Naive thymus-derived CD4-positive, alpha-beta T cell (primary cell): Measurements from ENCODE around the gene DNAH6. TPM values are rescaled to one million over a fixed set of nuclear protein-coding genes. Genes with fewer than 3 reads are reported as not detected.
"Not testable (repeated sequence)": the region's sequence is repeated elsewhere in the genome, so short reads cannot be mapped to it uniquely, and the experiment has no call there.

ENCODE experiments used
- ATAC-seq: fragments of 150-1000 bp; cut with Tn5 transposase; 2 replicates; pipeline ENCODE4 v1.10.0; 2021; ENCODE audit warnings: mild to moderate bottlenecking, moderate library complexity
- CTCF ChIA-PET: fragments of 350-600 bp; sonication (Branson Sonifier 250); formaldehyde crosslinking; loops from one replicate; lab custom pipeline; 2021; ENCODE audit warnings: antibody characterized with exemption; lab: Charles Lee
- POLR2A ChIA-PET: fragments of 350-600 bp; sonication (Branson Sonifier 250); formaldehyde crosslinking; loops from one replicate; lab custom pipeline; 2021; ENCODE audit warnings: antibody characterized with exemption, inconsistent platforms; lab: Charles Lee
- DNase-seq, 9 donors: peaks; one replicate each; pipeline versions ENCODE4 v3.0.0 to v3.0.0-alpha.2; 2020 to 2022; ENCODE audit warnings: mixed read lengths in 1 of 9
- H3K27ac ChIP-seq: one replicate; pipeline ENCODE4 v1.7.0; 2013; ENCODE audit warnings: mild to moderate bottlenecking, low read depth, low read length, moderate library complexity
- H3K27me3 ChIP-seq, 2 donors: one replicate each; pipeline ENCODE4 v1.7.0; 2013; ENCODE audit warnings: low read length in 2 of 2, mild to moderate bottlenecking in 2 of 2, moderate library complexity in 2 of 2; ENCODE audit not compliant: control insufficient read depth in 2 of 2, insufficient read depth in 2 of 2
- H3K36me3 ChIP-seq, 3 experiments: 1 replicate in 2 of 3; 2 replicates in 1 of 3; pipeline ENCODE4 v1.7.0; 2013; ENCODE audit warnings: low read length in 3 of 3, mild to moderate bottlenecking in 3 of 3, moderate library complexity in 1 of 3; ENCODE audit not compliant: insufficient read depth in 3 of 3, control insufficient read depth in 2 of 3
- H3K4me1 ChIP-seq, 2 donors: one replicate each; pipeline ENCODE4 v1.7.0; 2013; ENCODE audit warnings: low read length in 2 of 2, mild to moderate bottlenecking in 2 of 2, moderate library complexity in 1 of 2; ENCODE audit not compliant: control insufficient read depth in 2 of 2, insufficient read depth in 2 of 2
- H3K4me3 ChIP-seq: 2 replicates; pipeline ENCODE4 v1.7.0; 2013; ENCODE audit warnings: mild to moderate bottlenecking, low read length
- H3K9me3 ChIP-seq, 3 experiments: 1 replicate in 2 of 3; 2 replicates in 1 of 3; pipeline ENCODE4 v1.7.0; 2013; ENCODE audit warnings: low read length in 3 of 3; ENCODE audit not compliant: control insufficient read depth in 2 of 3
- H3K27ac Mint-ChIP-seq, 9 donors: one replicate each; pipeline ENCODE4 v1.8.0; 2020 to 2022; ENCODE audit warnings: mixed read lengths in 9 of 9, mild to moderate bottlenecking in 8 of 9, moderate library complexity in 5 of 9, inconsistent platforms in 2 of 9
- H3K27me3 Mint-ChIP-seq, 5 donors: one replicate each; pipeline ENCODE4 v1.8.0; 2021 to 2022; ENCODE audit warnings: mixed read lengths in 5 of 5, mild to moderate bottlenecking in 1 of 5
- H3K36me3 Mint-ChIP-seq, 5 donors: one replicate each; pipeline ENCODE4 v1.8.0; 2020 to 2022; ENCODE audit warnings: mixed read lengths in 5 of 5, mild to moderate bottlenecking in 3 of 5, inconsistent platforms in 1 of 5
- H3K4me1 Mint-ChIP-seq, 7 donors: one replicate each; pipeline ENCODE4 v1.8.0; 2020 to 2022; ENCODE audit warnings: mixed read lengths in 7 of 7, mild to moderate bottlenecking in 3 of 7, inconsistent platforms in 1 of 7
- H3K4me3 Mint-ChIP-seq, 10 donors: one replicate each; pipeline ENCODE4 v1.8.0; 2020 to 2022; ENCODE audit warnings: mild to moderate bottlenecking in 10 of 10, mixed read lengths in 10 of 10, moderate library complexity in 6 of 10, inconsistent platforms in 2 of 10
- H3K9me3 Mint-ChIP-seq, 11 donors: one replicate each; pipeline ENCODE4 v1.8.0; 2020 to 2022; ENCODE audit warnings: mixed read lengths in 11 of 11, mild to moderate bottlenecking in 4 of 11, inconsistent platforms in 1 of 11, moderate library complexity in 1 of 11
- intact Hi-C, 2 donors: fragments of 100-400 bp; cut with micrococcal nuclease; formaldehyde crosslinking; loops; one replicate each; pipeline ENCODE4 v1.15.1; 2023
- polyA plus RNA-seq, 2 donors: library from polyadenylated mRNA; unstranded; fragments of 300-500 nt; fragmentation: Illumina TruSeq; gene quantifications; one replicate each; pipeline ENCODE4 v1.2.3, GENCODE V29; 2021
- total RNA-seq, 6 experiments: library from RNA in 5 of 6; stranded (reverse) in 5 of 6; gene quantifications; 1 replicate in 5 of 6; 2 replicates in 1 of 6; pipeline ENCODE4 v1.2.3 and lab custom pipeline; 2021 to 2026

The DNAH6 gene
- total and polyA plus RNA-seq, 7 experiments from 2014 or later, result 0.73 to 2.3 (median 1.3) TPM

GRCh38 chr2:84757648-84758047, 241.3 kb downstream of the DNAH6 start:
- Mint-ChIP-seq H3K4me1 (peaks cover 2 to 55% (median 34%) of the 10 kb centered on the region in 7 donors), H3K9me3 (peaks cover 0 to 11% (median 0%) of the 10 kb centered on the region in 11 donors), H3K27ac (peak overlapping the region in 2 of 9 donors; percentile 5 to 23), H3K4me3 (peak overlapping the region in 4 of 10 donors; percentile 3 to 53 (median 28)), H3K27me3 (peaks cover 0 to 2% (median 0%) of the 10 kb centered on the region in 5 donors), H3K36me3 (peaks cover 0 to 15% (median 13%) of the 10 kb centered on the region in 5 donors)
- Histone ChIP-seq H3K4me3 (no peak overlapping the region), H3K4me1 (peaks cover 0 to 18% of the 10 kb centered on the region in 2 donors), H3K27me3 (no peaks in the 10 kb centered on the region), H3K27ac (no peak overlapping the region), H3K36me3 (no peaks in the 10 kb centered on the region), H3K9me3 (no peaks in the 10 kb centered on the region)
- CTCF ChIA-PET, result no interaction called here
- no peak for ATAC-seq
- no peak for DNase-seq
- POLR2A ChIA-PET, result interaction anchor here (0.6 kb wide), 2 partner anchors 57 to 67 kb away, joined by 3 read pairs; no protein-coding TSS in a partner anchor
- intact Hi-C loops, result loop anchor here in 1 of 2 donors (2.0 kb wide), 1 partner anchor 15 kb away; no protein-coding TSS in a partner anchor

DNA sequence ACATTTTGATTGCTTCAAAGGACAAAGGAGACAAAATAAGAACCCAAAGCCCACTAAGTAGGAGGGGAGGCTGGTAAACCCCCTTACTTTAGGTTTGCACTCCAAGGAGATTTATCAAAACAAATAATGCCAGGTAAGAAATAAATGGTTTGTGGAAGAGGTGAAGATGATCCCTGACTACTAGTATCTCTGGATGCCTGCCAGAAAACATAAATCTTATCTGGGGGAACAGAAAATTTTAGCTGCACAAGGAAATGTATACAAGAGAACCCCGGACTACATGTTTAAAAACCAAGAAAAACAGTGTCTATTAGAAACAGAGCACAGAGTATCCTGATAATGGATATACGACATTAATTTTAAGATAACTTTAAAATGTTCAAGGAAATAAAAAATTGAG, 250.5 kb downstream of the DNAH6 start:
- CTCF ChIA-PET, result interaction anchor here (0.5 kb wide), 1 partner anchor 515 kb away, joined by 3 read pairs; no protein-coding TSS in a partner anchor
- ATAC-seq (no peak), DNase-seq (no peak)
- POLR2A ChIA-PET, result interaction anchor here (0.6 kb wide), 1 partner anchor 59 kb away, joined by 3 read pairs; no protein-coding TSS in a partner anchor
- peaks cover 0 to 26% (median 11%) of the 10 kb centered on the region in 7 donors for H3K4me1 Mint-ChIP-seq
- intact Hi-C loops, result loop anchor here in 1 of 2 donors (2.0 kb wide), 1 partner anchor 16 kb away; no protein-coding TSS in a partner anchor
- peaks cover 0 to 7% (median 0%) of the 10 kb centered on the region in 5 donors for H3K27me3 Mint-ChIP-seq
- no peak overlapping the region for H3K4me3 Mint-ChIP-seq
- Histone ChIP-seq H3K27me3 (no peaks in the 10 kb centered on the region), H3K27ac (no peak overlapping the region), H3K36me3 (no peaks in the 10 kb centered on the region), H3K4me3 (no peak overlapping the region), H3K4me1 (no peaks in the 10 kb centered on the region), H3K9me3 (peaks cover 0 to 13% (median 0%) of the 10 kb centered on the region in 3 experiments)
- H3K36me3 Mint-ChIP-seq, result peaks cover 6 to 32% (median 25%) of the 10 kb centered on the region in 5 donors
- H3K9me3 Mint-ChIP-seq, result peaks cover 0 to 32% (median 14%) of the 10 kb centered on the region in 11 donors
- no peak overlapping the region for H3K27ac Mint-ChIP-seq

GRCh38 chr2:84768840-84769239, 252.5 kb downstream of the DNAH6 start:
- H3K27ac ChIP-seq, result no peak overlapping the region
- no peaks in the 10 kb centered on the region for H3K27me3 ChIP-seq
- intact Hi-C loops, result no loop called here
- Mint-ChIP-seq H3K4me3 (no peak overlapping the region), H3K4me1 (peaks cover 0 to 15% (median 11%) of the 10 kb centered on the region in 7 donors), H3K27me3 (peaks cover 0 to 9% (median 0%) of the 10 kb centered on the region in 5 donors), H3K9me3 (peaks cover 2 to 52% (median 25%) of the 10 kb centered on the region in 11 donors), H3K27ac (peak overlapping the region in 1 of 9 donors; percentile 5), H3K36me3 (peaks cover 6 to 41% (median 36%) of the 10 kb centered on the region in 5 donors)
- H3K4me3 ChIP-seq, result no peak overlapping the region
- ChIA-PET POLR2A (interaction anchor here (0.9 to 1.4 kb wide), 5 partner anchors 12 to 116 kb away, joined by 3 to 6 read pairs (median 4); no protein-coding TSS in a partner anchor), CTCF (no interaction called here)
- no peaks in the 10 kb centered on the region for H3K4me1 ChIP-seq
- no peak for ATAC-seq
- H3K36me3 ChIP-seq, result no peaks in the 10 kb centered on the region
- DNase-seq, result no peak
- H3K9me3 ChIP-seq, result peaks cover 0 to 13% (median 0%) of the 10 kb centered on the region in 3 experiments

DNA sequence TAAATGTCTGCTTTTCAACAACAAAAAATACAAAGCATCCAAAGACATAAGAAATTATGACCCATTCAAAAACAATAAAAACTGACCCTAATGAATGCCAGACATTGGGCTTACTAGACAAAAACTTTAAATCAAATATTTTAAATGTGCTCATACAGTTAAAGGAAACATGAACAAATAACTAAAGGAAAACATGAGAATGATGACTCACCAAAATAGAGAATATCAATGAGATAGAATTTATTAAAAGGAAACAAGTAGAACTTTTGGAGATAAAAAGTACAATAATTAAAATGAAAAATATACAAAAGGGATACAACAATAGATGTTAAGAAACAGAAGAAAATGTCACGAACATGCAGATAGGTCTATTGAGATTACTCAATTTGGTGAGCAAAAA, 254.0 kb downstream of the DNAH6 start:
- peaks cover 0 to 9% (median 0%) of the 10 kb centered on the region in 5 donors for H3K27me3 Mint-ChIP-seq
- peaks cover 0 to 15% (median 11%) of the 10 kb centered on the region in 7 donors for H3K4me1 Mint-ChIP-seq
- DNase-seq, result no peak
- H3K27ac Mint-ChIP-seq, result peak overlapping the region in 1 of 9 donors; percentile 25
- Histone ChIP-seq H3K36me3 (no peaks in the 10 kb centered on the region), H3K4me1 (no peaks in the 10 kb centered on the region), H3K27me3 (no peaks in the 10 kb centered on the region), H3K9me3 (peaks cover 0 to 13% (median 4%) of the 10 kb centered on the region in 3 experiments), H3K27ac (no peak overlapping the region), H3K4me3 (no peak overlapping the region)
- peaks cover 12 to 50% (median 46%) of the 10 kb centered on the region in 5 donors for H3K36me3 Mint-ChIP-seq
- intact Hi-C loops, result no loop called here
- ChIA-PET POLR2A (interaction anchor here (0.9 to 1.4 kb wide), 3 partner anchors 10 to 48 kb away, joined by 3 to 6 read pairs (median 4); no protein-coding TSS in a partner anchor), CTCF (no interaction called here)
- peaks cover 8 to 66% (median 35%) of the 10 kb centered on the region in 11 donors for H3K9me3 Mint-ChIP-seq
- no peak for ATAC-seq
- H3K4me3 Mint-ChIP-seq, result no peak overlapping the region

GRCh38 chr2:84771251-84771650, 255.0 kb downstream of the DNAH6 start:
- no peaks in the 10 kb centered on the region for H3K36me3 ChIP-seq
- H3K27ac ChIP-seq, result no peak overlapping the region
- ChIA-PET CTCF (no interaction called here), POLR2A (interaction anchor here (0.9 kb wide), 1 partner anchor 9 kb away, joined by 3 read pairs; no protein-coding TSS in a partner anchor)
- Mint-ChIP-seq H3K9me3 (peaks cover 8 to 75% (median 41%) of the 10 kb centered on the region in 11 donors), H3K27ac (no peak overlapping the region), H3K4me1 (peaks cover 0 to 20% (median 11%) of the 10 kb centered on the region in 7 donors), H3K4me3 (no peak overlapping the region), H3K36me3 (peaks cover 12 to 58% (median 56%) of the 10 kb centered on the region in 5 donors), H3K27me3 (peaks cover 0 to 4% (median 0%) of the 10 kb centered on the region in 5 donors)
- ATAC-seq (no peak), DNase-seq (no peak)
- intact Hi-C loops, result no loop called here
- no peaks in the 10 kb centered on the region for H3K27me3 ChIP-seq
- H3K4me1 ChIP-seq, result no peaks in the 10 kb centered on the region
- peaks cover 0 to 13% (median 4%) of the 10 kb centered on the region in 3 experiments for H3K9me3 ChIP-seq
- no peak overlapping the region for H3K4me3 ChIP-seq

DNA sequence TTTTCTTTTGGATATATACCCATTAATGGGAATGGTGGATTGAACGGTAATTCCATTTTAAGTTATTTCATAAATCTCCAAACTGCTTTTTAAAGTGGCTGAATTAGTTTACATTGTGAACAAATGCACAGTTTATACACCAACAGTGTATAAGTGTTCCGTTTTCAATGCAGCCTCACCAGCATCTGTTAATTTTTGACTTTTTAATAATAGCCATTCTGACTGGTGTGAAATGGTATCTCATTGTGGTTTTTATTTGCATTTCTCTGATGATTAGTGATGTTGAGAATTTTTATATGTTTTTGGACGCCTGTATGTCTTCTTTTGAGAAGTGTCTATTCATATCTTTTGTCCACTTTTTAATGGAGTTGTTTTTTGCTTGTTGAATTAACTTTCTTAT, 257.3 kb downstream of the DNAH6 start:
- H3K27ac ChIP-seq, intact Hi-C loops, H3K4me3 ChIP-seq, ATAC-seq, H3K27me3 Mint-ChIP-seq, H3K27me3 ChIP-seq, H3K36me3 ChIP-seq, DNase-seq, H3K4me3 Mint-ChIP-seq, H3K4me1 ChIP-seq, POLR2A ChIA-PET, H3K27ac Mint-ChIP-seq: not testable (repeated sequence)
- peaks cover 1 to 13% (median 9%) of the 10 kb centered on the region in 7 donors for H3K4me1 Mint-ChIP-seq
- H3K9me3 Mint-ChIP-seq, result peaks cover 8 to 84% (median 47%) of the 10 kb centered on the region in 11 donors
- H3K9me3 ChIP-seq, result peaks cover 0 to 13% (median 4%) of the 10 kb centered on the region in 3 experiments
- CTCF ChIA-PET, result interaction anchor here (0.6 kb wide), 1 partner anchor 140 kb away, joined by 3 read pairs; no protein-coding TSS in a partner anchor
- peaks cover 12 to 63% (median 54%) of the 10 kb centered on the region in 5 donors for H3K36me3 Mint-ChIP-seq
